GM21717 (cell line): ENCODE results near the gene PSMB7.
"Not testable (repeated sequence)": the region's sequence is repeated elsewhere in the genome, so short reads cannot be mapped to it uniquely, and the experiment has no call there.

ENCODE experiments used
- ATAC-seq: cut with Tn5 transposase; IDR thresholded peaks from one replicate; pipeline ENCODE4 v1.9.1; 2021; ENCODE audit warnings: mild to moderate bottlenecking, moderate library complexity; ENCODE audit not compliant: unreplicated experiment

Gene PSMB7

DNA sequence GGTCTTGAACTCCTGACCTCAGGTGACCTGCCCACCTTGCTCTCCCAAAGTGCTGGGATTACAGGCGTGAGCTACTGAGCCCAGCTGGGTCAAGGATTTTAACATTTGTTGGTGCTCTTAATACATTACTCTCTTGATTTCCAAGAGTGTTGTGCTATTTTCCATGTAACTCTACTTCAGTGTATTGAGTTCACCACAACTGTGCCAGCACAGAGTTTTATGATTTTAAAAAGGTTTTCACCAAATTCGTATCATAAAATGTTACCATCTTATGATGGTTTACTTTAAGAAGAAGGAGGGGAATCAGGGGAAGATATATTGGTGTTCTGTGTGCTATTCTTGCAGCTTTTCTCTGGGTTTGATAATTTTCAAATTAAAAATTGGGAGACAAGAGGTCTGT lies 28.4 kb upstream of the PSMB7 start:
- no peak for ATAC-seq

DNA sequence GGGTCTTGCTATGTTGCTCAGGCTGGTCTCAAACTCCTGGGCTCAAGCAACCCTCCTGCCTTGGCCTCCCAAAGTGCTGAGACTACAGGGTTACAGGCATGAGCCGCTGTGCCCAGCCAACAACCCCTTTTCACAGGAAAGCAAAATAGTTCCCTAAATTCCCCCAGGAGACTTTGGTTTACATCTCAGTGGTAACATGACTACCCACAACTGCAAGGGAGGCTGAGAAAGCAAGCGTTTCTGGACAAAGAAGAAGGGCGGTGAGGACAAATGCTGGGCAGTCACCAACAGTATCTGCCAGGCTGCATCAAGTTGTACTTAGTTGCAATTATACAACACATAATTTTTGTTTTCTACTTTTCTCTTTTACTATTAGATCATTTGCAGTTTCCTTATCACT lies 27.6 kb upstream of the PSMB7 start:
- no peak for ATAC-seq

GRCh38 chr9:124442379-124442778 lies 27.1 kb upstream of the PSMB7 start:
- ATAC-seq = no peak

- ATAC-seq = no peak
Observed at GRCh38 chr9:124441291-124441690, 26.0 kb upstream of the PSMB7 start.

DNA sequence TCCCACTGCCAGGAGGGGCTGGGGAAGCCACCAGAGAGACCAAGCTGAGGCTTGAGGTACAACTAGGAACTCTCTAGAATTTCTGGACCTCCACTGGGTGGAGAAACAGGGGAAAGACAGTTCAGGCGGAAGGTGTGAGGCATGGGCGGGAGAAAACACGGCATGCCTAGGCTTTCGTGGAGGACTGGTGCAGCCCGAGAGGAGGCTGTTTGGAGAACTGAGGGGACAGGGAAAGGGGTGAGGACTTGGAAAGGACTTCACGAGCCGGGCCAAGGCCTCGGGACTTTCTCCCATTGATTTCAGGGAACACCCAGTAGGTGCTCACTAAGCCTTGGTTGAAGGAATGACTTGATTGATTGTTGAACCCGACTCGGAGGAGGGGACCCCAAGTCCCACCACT lies 25.5 kb upstream of the PSMB7 start:
- no peak for ATAC-seq

GRCh38 chr9:124439686-124440243 lies 24.5 kb upstream of the PSMB7 start:
- ATAC-seq = no peak

GRCh38 chr9:124439086-124439485 lies 23.8 kb upstream of the PSMB7 start:
- no peak for ATAC-seq

DNA sequence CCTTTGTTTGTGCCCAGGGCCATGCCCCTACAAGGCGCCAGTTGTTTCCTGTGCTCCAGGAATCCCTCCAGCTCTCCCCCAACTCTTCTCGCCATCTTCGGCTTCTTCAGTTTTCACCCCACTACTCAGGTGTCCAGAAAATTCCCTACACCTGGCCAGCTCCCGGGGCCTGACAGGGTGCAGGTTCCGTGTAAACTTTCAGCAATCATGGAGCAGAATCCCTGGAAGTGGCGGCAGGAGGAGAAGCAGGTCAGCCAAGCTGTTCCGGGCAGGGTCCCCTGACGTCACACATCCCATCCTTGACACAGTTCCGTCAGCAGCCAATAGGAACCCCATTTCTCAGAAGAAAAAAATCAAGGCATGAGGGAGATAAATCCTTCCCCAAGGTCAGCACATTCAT lies 22.8 kb upstream of the PSMB7 start:
- no peak for ATAC-seq

DNA sequence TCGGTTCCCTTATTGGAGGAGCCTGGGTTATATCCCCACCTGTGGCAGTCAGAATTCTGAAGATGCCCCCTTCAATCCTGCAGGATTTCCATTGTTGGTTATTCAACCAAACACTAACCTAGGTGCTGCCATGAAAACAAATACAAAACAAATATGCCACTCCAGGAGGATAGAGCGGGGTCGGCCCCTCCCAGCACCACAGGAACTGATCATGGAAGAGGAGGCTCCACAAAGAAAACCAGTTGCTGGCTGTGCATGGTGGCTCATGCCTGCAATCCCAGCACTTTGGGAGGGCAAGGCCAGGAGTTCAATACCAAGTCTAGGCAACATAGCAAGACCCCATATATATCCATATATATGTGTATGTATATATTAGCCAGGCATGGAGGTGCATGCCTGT lies 21.8 kb upstream of the PSMB7 start:
- ATAC-seq = no peak

DNA sequence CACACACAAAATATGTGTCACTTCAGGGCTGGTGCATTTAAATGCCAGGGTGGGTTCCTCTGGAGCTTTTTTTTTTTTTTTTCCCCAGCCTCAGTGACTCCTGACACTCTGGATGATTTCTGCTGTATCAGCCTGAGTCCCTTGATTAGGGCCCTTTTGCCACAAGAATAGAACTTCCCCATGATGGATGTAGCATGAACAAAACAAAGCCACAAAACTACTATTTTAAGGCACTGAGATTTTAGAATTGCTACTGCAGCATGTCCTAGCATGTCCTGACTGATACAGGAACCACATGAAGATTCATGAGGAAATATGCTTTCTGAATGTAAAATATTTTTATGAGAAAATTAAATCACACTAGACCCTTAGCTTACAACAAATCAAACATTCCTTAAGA lies 21.1 kb upstream of the PSMB7 start:
- ATAC-seq = no peak

- ATAC-seq = no peak
Observed at GRCh38 chr9:124429530-124429867, 14.3 kb upstream of the PSMB7 start.

- ATAC-seq = no peak
Observed at GRCh38 chr9:124428751-124429529, 13.7 kb upstream of the PSMB7 start.

DNA sequence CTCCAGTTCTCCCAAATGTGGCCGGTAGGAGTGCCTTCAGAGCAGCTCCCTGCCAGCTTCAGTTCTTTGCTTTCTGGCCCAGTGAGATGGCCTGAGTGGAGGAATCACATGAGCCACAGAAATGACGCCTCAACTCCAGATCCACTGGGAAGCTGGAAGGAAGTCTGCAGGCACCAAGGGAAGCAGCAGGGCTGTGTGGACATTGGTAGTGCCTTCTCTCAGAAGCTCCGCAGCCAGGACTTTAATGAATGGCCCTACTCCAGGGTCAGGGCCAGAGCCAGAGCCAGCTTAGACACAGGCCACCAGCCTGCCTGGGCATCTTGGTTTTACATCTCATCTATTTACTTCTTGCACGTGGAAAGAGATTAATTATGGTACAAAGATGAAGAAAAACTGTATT lies 12.0 kb upstream of the PSMB7 start:
- ATAC-seq = no peak

DNA sequence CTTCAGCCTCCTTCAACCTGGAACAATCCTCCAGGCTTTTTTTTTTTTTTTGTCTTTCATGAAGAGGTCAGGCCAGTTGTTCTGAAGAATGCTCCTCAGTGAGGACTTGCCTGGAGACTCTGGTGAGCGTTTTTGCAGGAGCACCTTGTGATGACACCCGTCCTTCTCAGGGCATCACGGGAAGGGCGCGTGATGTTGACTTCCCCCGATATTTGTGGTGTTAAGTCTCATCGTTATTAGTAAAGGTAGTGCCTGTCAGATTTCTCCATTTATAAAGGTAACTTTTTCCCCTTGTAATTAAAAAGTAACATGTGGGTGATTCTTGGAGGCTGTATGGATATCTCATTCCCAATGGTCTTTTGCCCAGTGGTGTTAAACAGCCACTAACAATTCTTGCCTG lies 11.1 kb upstream of the PSMB7 start:
- ATAC-seq = no peak

- not testable (repeated sequence) for ATAC-seq
Observed at GRCh38 chr9:124425733-124426132, 10.5 kb upstream of the PSMB7 start.

- no peak for ATAC-seq
Observed at GRCh38 chr9:124423591-124423990, 8.3 kb upstream of the PSMB7 start.

GRCh38 chr9:124423155-124423554 lies 7.9 kb upstream of the PSMB7 start:
- ATAC-seq = no peak

GRCh38 chr9:124420991-124421543 lies 5.8 kb upstream of the PSMB7 start:
- ATAC-seq = no peak

- no peak for ATAC-seq
Observed at GRCh38 chr9:124419832-124420489, 4.7 kb upstream of the PSMB7 start.

DNA sequence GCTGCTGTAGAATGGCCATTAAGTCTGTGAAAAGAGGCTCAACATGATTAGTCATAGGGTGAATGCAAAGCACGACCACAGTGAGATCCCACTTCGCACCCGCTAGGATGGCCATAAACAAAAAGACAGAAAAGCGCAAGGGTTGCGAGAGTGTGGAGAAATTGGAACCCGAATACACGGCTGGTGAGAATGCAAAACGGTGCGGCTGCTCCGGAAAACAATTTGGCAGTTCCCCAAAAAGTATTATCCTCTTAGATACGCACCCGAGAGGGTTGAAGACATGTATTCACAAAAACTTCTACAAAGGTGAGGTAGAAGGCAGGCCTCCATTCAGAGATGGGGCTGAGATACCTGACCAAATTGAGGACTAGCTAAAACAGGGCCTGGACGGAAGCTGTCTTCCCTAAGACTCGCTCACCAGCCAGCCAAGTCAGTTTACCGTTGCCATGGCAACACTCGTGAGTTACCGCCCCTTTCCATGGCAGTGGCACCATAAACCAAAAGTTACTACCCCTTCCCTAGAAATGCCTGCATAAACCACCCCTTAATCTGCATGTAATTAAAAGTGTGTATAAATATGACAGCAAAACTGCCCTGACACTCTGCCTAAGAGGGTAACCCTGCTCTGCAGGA lies 726 bp upstream of the PSMB7 start:
- no peak for ATAC-seq

- no peak for ATAC-seq
Observed at GRCh38 chr9:124414612-124415011, 630 bp downstream of the PSMB7 start.

GRCh38 chr9:124412228-124412575 lies 3.0 kb downstream of the PSMB7 start:
- ATAC-seq = no peak
